ENCODE measurements around the gene SLFN5. TPM values are rescaled to one million over a fixed set of nuclear protein-coding genes. Genes with fewer than 3 reads are reported as not detected.
A peak's percentile ranks its signal among the peaks of the same experiment; 100 is the strongest.

The SLFN5 gene
- total RNA-seq, 1 donor from 2014 or later = 16.8 TPM

DNA sequence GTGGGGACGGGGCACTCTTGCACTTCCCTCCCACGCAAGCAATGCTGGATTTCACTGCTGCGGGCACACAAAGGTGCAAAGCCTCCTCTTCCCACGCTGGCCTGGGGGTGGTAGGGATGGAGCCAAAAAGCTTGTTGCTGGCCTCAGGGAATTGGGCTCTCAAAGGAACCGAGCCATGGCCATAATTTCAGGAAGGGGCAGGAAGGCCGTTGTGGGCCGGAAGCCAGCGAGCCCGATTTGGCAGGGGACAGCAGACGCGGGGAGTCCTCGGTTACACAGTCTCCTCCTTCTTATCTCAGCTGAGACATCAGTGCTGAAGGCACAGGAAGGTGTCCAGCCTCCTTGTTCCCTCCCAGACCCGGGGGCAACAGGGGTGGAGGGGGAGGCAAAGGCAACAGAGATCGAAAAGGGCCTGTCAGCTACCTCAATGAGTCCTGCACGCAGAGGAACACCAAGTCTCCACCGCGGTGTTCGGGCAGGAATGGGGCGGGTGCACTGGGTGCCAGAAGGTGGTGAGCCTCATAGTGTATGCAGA lies 71.1 kb downstream of the SLFN5 start:
- no peak overlapping the region for H3K27ac Mint-ChIP-seq (ENCODE audit: unreplicated experiment)
- peaks cover 8% of the 10 kb centered on the region for H3K9me3 Mint-ChIP-seq (ENCODE audit: unreplicated experiment)
- no peaks in the 10 kb centered on the region for H3K36me3 Mint-ChIP-seq (ENCODE audit: unreplicated experiment)
- H3K27me3 Mint-ChIP-seq (ENCODE audit: unreplicated experiment) = peaks cover 3% of the 10 kb centered on the region
- DNase-seq = no peak
- H3K4me1 Mint-ChIP-seq (ENCODE audit: low read depth, unreplicated experiment) = no peaks in the 10 kb centered on the region
- no peak overlapping the region for H3K4me3 Mint-ChIP-seq (ENCODE audit: unreplicated experiment)
- TF ChIP-seq, protein P1, sequence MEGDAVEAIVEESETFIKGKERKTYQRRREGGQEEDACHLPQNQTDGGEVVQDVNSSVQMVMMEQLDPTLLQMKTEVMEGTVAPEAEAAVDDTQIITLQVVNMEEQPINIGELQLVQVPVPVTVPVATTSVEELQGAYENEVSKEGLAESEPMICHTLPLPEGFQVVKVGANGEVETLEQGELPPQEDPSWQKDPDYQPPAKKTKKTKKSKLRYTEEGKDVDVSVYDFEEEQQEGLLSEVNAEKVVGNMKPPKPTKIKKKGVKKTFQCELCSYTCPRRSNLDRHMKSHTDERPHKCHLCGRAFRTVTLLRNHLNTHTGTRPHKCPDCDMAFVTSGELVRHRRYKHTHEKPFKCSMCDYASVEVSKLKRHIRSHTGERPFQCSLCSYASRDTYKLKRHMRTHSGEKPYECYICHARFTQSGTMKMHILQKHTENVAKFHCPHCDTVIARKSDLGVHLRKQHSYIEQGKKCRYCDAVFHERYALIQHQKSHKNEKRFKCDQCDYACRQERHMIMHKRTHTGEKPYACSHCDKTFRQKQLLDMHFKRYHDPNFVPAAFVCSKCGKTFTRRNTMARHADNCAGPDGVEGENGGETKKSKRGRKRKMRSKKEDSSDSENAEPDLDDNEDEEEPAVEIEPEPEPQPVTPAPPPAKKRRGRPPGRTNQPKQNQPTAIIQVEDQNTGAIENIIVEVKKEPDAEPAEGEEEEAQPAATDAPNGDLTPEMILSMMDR (IDR thresholded peaks at IDR 0.05; ENCODE audit: partially characterized antibody, unreplicated experiment) = no peak

DNA sequence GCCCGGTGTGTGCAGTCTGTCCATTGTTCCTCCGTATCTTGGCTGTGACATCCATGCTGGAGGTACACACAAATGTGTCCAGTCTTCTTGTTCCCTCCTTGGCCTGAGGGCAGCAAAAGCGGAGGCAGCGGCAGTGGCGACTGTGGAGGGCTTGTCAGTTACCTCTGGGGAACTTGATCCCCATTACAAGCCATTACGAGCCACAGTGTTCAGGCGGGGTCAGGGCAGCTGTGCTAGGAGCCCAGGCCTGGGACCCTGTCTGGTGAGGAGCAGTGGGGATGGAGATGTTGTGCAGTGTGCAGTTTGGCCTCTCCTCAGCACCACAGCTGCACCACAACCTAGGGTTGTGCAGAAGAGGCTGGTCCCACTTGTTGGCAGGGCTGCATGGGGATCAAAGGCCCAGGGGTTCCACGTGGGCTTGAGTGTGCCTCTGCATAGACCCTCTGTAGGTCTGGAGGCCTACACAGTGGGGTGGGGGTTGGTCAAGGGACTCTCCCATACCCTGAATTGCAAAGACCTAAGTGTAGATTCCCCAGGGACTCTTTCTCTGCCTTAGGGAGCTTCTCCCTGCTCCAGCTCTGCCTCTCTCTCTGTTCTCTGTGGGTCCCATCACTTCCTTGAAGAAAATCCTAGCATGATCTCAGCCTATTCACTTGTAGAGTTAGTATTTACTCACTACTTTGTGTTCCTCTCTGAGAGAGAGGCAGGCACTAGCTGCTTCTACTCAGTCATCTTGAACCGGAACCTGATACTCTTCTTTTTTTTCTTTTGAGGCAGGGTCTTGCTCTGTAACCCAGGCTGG lies 71.7 kb downstream of the SLFN5 start:
- Mint-ChIP-seq H3K27ac (ENCODE audit: unreplicated experiment) (no peak overlapping the region), H3K9me3 (ENCODE audit: unreplicated experiment) (peaks cover 8% of the 10 kb centered on the region), H3K4me3 (ENCODE audit: unreplicated experiment) (no peak overlapping the region), H3K4me1 (ENCODE audit: low read depth, unreplicated experiment) (no peaks in the 10 kb centered on the region), H3K27me3 (ENCODE audit: unreplicated experiment) (peaks cover 3% of the 10 kb centered on the region), H3K36me3 (ENCODE audit: unreplicated experiment) (no peaks in the 10 kb centered on the region)
- peak; percentile 18 for DNase-seq
- TF ChIP-seq, protein P1 (IDR thresholded peaks at IDR 0.05; ENCODE audit: partially characterized antibody, unreplicated experiment) = no peak

DNA sequence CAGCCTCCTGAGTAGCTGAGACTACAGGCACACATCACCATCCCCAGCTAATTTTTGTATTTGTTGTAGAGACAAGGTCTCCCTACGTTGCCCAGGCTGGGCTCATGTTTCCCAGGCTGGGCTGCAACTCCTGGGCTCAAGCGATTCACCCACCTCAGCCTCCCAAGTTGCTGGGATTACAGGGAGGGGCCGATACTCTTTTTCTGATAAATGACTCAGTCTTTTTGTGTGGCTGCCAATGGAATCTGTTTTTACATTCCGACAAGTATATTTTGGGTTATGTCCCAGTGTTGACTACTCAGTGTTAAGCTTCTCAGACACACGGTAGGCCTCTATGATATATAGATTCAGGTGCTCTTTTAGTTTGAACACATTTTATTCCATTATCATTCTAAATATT lies 72.4 kb downstream of the SLFN5 start:
- no peak overlapping the region for H3K27ac Mint-ChIP-seq (ENCODE audit: unreplicated experiment)
- peaks cover 8% of the 10 kb centered on the region for H3K9me3 Mint-ChIP-seq (ENCODE audit: unreplicated experiment)

DNA sequence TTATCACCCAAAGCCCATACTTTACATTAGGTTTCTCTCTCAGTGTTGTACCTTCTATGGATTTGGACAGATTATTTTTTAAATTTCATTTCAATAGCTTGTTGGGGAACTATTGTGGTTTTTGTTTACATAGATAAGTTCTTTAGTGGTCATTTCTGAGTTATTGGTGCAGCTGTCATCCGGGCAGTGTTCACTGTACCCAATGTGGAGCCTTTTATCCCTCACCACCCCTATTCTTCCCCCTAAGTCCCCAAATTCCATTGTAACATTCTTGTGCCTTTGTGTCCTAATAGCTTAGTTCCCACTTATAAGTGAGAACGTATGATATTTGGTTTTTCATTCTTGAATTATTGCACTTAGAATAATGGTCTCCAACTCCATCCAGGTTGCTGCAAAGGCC lies 73.1 kb downstream of the SLFN5 start:
- Mint-ChIP-seq H3K4me1 (ENCODE audit: low read depth, unreplicated experiment) (no peaks in the 10 kb centered on the region), H3K27me3 (ENCODE audit: unreplicated experiment) (peaks cover 3% of the 10 kb centered on the region), H3K27ac (ENCODE audit: unreplicated experiment) (no peak overlapping the region), H3K9me3 (ENCODE audit: unreplicated experiment) (peaks cover 8% of the 10 kb centered on the region), H3K4me3 (ENCODE audit: unreplicated experiment) (no peak overlapping the region), H3K36me3 (ENCODE audit: unreplicated experiment) (no peaks in the 10 kb centered on the region)
- TF ChIP-seq, protein P1 (IDR thresholded peaks at IDR 0.05; ENCODE audit: partially characterized antibody, unreplicated experiment) = no peak
- DNase-seq = no peak

More for the DNA sequence above, 72.4 kb downstream of the SLFN5 start:
- Mint-ChIP-seq H3K4me3 (ENCODE audit: unreplicated experiment) (no peak overlapping the region), H3K36me3 (ENCODE audit: unreplicated experiment) (no peaks in the 10 kb centered on the region), H3K27me3 (ENCODE audit: unreplicated experiment) (peaks cover 3% of the 10 kb centered on the region), H3K4me1 (ENCODE audit: low read depth, unreplicated experiment) (no peaks in the 10 kb centered on the region)
- TF ChIP-seq, protein P1 (IDR thresholded peaks at IDR 0.05; ENCODE audit: partially characterized antibody, unreplicated experiment) = no peak
- no peak for DNase-seq

DNA sequence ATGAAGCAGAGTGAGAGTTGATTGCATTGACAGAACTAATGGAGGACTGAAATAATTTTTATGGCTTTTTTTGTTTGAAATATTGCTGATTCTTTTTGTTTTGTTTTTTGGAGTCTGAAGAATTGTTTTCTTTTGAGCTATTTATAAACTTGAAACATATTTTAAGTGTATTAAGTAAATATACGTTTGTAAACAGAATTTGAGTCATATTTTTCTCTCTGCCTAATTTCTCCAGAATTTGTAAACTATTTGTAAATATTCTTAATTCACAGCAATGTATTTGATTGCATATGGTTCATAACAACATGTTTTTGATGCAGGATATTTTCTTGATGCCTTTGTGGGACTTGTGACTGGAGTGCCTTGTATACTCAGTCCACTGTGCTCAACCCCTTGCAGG lies 79.9 kb downstream of the SLFN5 start:
- Mint-ChIP-seq H3K4me1 (ENCODE audit: low read depth, unreplicated experiment) (no peaks in the 10 kb centered on the region), H3K36me3 (ENCODE audit: unreplicated experiment) (no peaks in the 10 kb centered on the region), H3K27ac (ENCODE audit: unreplicated experiment) (no peak overlapping the region), H3K4me3 (ENCODE audit: unreplicated experiment) (no peak overlapping the region), H3K27me3 (ENCODE audit: unreplicated experiment) (peaks cover 4% of the 10 kb centered on the region), H3K9me3 (ENCODE audit: unreplicated experiment) (peaks cover 4% of the 10 kb centered on the region)
- TF ChIP-seq, protein P1 (IDR thresholded peaks at IDR 0.05; ENCODE audit: partially characterized antibody, unreplicated experiment) = no peak
- DNase-seq = no peak

Measured in glutamatergic neuron (in vitro differentiated cells).